ENCODE measurements around the gene XRCC2. TPM values are rescaled to one million over a fixed set of nuclear protein-coding genes. Genes with fewer than 3 reads are reported as not detected.
"Not testable (repeated sequence)": the region's sequence is repeated elsewhere in the genome, so short reads cannot be mapped to it uniquely, and the experiment has no call there.

Gene XRCC2
- polyA plus RNA-seq, 1 donor: 3.5 TPM

DNA sequence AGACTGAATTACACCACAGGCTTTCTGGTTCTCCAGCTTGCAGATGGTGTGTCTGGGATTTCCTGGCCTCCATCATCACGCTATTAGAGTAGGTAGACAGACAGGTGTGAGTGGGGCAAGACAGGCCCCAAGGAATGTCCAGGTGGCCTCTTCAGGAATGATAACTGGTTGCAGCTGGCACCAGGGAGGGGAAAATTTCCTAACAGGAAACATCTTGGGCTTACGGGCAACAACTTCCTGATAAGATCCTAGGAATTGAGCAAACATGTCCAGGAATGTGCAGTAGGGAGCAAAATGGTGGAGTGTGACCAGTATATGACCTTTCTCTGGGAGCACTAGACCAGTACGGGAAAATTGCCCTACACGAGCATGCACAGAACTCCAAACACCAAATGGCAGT, 11.3 kb downstream of the XRCC2 start:
- DNase-seq (ENCODE audit: low read depth): no peak

DNA sequence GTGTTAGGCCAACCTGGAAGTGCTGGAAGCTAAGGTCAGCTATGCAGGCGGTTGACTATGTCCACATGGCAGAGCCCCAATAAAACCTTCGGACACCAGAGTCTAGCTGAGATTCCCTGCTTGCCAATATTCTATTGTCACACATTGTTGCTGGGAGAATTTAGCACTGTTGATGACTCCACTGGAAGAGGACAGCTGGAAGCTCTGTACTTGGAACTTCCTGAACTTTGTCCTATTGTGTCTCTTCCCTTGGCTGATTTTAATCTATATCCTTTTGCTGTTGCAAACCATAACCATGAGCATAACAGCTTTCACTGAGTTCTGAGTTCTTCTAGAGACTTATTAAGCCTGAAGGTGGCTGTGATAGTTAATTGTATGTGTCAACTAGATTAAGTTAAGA, 12.0 kb downstream of the XRCC2 start:
- no peak for DNase-seq (ENCODE audit: low read depth)

DNA sequence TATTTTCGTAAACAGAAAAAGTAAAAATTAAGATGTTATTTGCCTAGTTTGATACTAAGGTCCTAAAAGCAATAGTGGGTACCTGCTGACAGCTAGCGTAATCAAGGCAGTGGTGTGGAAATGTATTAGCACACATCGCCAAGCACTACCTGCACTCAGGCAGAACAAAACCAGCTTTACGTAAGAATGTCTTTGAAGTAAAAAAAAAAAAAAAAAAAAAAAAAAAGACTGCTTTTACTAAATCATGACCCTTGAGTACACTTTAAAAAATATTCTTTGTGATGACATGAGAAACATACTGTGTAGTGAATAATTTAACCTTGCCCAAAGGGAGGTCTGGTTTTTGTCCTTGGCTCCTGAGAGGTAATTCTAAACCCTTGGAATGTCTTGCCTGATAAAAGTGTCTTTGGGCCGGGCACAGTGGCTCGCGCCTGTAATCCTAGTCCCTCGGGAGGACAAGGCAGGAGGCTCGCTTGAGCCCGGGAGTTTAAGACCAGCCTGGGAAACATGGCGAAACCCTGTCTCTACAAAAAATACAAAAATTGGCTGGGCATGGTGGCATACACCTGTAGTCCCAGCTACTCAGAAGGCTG, 12.7 kb downstream of the XRCC2 start:
- no peak for DNase-seq (ENCODE audit: low read depth)

DNA sequence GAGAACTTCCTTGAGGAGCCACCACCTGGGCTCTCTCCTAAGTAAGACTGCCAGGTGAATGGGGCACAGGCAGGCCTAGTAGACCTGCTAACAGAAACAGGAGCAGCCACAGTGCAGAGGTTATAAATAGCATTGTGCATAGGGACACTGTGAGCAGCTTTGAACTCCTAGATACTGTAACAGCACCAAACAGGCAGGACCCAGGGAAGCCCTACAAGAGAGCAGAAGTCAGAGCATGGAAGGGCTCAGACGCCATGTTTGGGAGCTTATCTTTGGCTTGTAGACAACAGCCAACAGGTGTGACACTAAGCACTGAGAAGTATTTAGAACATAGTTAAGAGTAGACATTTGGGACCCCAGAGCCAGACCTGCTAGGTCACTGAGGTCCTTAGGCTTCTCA, 14.5 kb downstream of the XRCC2 start:
- no peak for DNase-seq (ENCODE audit: low read depth)

DNA sequence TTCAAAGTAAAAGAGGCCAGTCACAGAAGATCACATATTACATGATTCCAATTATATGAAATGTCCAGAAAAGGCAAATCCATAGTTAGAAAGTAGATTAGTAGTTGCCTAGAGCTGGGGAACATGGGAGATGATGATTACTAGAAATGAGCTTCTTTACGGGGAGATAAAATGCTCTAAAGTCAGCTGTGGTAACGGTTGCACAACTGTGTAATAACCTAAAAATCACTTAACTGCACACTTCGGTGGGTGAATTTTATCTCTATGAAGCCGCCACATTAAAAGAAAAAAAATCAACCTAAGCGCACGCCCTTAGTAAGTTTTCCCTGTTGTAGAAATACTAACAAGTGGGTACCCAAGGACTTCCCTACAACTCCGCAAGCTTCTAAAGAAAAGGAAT, 15.9 kb downstream of the XRCC2 start:
- DNase-seq (ENCODE audit: low read depth): no peak

DNA sequence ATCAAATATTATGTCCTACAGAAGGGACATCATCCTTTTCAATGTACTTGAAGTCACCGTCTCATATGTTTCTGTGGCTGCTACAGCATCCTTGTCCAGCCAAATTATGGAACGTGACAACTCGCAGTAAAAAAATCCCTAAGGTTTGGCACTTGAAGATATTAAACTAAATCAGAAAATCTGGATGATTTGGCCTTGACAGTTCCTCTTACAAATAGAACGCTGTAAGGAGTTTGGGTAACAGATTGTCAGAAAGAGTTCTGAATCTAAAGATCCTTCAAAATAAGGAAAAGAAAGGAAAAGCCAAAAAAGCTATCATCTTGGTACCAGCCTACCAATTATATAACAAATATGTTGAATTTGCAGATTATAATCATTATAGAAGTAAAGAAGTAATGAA, 21.0 kb downstream of the XRCC2 start:
- DNase-seq (ENCODE audit: low read depth): no peak

DNA sequence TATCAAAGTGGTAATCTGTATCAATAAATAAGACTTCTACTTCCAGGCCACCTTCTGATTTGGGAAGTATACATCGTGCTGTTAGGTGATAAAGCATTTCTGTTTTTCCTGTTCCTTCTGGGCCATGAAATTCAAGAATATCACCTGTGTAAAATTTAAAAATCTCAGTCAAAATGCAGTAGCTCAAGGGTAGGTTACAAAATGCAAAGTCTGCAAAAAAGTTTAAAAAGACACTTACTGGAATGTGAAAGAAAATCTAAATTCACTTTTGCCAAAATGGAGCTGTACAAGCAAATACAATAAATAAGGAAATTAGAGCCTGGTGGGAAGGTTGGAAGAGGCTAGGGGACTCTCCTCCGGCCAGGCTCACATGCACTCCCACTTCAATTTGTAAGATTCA, 26.7 kb downstream of the XRCC2 start:
- DNase-seq (ENCODE audit: low read depth): no peak

DNA sequence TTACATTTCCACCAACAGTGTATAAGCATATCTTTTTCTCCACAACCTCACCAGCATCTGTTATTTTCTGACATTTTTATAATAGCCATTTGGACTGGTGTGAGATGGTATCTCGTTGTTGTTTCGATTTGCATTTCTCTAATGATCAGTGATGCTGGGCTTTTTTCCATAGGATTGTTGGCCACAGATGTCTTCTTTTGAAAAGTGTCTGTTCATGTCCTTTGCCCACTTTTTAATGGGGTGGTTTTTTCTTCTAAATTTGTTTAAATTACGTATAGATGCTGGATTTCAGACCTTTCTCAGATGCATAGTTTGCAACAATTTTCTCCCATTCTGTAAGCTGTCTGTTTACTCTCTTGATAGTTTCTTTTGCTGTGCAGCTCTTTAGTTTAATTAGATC, 28.9 kb downstream of the XRCC2 start:
- no peak for DNase-seq (ENCODE audit: low read depth)

DNA sequence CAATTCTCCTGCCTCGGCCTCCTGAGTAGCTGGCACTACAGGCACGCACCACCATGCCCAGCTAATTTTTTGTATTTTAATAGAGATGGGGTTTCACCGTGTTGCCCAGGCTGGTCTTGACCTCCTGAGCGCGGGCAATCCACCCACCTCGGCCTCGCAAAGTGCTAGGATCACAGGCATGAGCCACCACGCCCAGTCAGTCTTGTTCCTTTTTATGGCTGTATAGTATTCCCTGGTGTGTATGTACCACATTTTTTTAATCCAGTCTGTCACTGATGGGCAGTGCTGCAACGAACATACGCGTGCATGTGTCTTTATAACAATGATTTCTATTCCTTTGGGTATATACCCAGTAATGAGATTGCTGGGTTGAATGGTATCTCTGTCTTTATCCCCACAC, 29.4 kb downstream of the XRCC2 start:
- DNase-seq (ENCODE audit: low read depth): not testable (repeated sequence)

DNA sequence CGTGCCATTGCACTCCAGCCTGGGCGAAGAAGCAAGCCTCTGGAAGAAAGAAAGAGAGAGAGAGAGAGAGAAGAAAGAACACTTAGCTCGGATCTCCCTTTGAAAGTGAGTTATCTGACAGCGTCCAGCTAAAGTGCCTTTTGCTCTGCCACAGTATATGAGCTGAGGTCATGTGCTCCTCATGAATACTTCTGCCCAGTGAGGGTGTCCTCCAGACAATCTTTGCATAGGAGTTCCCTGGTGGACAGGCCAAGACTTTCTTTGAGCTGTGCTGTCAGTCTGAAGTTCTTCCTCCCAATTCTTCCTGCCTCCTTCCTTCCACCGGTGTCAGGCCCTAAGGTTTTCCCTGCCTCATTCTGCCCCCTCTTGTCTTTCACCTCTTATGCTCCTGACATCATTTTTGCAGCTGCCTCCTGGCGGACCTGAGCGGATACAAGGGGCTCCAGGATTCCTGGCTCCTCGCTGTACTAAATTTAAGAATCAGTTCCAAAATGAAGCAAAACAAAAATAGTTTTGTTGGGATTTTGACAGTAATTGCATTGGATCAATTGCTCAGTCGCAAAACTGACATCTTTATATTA, 31.9 kb downstream of the XRCC2 start:
- DNase-seq (ENCODE audit: low read depth): no peak

DNA sequence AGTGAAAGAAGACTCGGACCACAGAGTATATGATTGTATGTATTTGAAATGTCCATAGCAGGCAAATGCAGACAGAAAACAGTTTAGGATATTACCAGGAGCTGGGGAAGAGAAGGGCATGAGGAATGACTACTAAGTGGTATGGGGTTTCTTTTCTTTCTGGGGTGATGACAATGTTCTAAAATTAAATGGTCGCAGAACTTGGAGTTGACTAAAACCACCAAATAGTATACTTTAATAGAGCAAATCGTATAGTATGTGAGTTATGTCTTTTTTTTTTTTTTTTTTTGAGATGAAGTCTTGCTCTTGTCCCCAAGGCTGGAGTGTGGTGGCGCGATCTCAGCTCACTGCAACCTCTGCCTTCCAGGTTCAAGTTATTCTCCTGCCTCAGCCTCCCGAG, 34.6 kb downstream of the XRCC2 start:
- DNase-seq (ENCODE audit: low read depth): no peak

DNA sequence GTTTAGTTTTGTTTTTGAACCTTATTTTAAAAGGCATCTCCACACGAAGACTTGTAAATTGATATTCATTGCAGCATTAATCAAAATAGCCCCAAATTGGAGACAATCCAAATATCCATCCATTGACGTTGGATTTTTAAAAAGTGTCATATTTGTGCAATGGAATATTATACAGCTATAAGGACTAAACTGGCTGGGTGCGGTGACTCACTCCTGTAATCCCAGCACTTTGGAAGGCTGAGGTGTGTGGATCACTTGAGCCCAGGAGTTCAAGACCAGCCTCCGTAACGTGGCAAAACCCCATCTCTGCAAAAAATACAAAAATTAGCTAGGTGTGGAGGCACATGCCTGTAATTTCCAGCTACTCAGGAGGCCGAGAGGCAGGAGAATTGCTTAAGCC, 35.1 kb downstream of the XRCC2 start:
- no peak for DNase-seq (ENCODE audit: low read depth)

DNA sequence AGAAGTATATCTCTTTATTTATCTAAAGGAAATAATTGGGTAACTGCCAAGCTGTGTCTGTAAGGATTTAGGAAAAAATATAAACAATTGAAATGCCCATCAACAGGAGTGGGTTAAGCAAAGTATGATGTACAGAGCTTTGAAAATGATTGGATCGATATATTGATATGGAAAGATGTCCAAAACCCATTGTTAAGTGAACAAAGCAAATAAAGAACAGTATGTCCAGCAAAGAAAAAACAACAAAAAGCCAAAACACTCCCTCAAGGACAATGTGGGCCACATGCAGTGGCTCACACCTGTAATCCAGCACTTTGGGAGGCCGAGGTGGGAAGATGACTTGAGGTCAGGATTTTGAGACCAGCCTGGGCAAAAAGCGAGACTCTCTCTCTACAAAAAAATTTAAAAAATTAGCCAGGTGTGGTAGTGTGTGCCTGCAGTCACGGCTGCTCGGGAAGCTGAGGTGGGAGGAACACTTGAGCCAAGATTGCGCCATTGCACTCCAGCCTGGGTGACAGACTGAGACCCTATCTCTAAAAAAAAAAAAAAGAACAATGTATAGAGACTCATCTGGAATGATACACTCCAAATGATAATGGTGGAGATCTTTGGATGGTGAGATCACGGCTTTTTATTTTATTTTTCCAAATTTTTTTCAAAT, 37.9 kb downstream of the XRCC2 start:
- DNase-seq (ENCODE audit: low read depth): no peak

DNA sequence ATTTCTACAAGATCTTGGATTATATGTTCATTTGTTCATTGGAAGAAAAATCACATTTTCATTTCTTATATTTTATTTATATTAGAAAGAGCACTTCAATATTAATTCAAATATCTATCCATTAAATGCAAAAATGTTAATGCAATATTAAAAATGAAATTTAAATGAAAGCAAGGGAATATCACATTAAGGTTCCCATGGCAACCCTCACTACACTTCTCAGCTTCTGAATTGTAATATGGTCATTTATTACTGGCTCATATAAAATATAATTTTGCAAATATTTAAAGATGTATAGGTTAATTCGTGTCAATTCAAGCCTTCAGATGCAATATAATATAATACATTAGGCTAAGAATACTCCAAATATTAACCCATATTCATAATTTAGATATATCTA, 38.8 kb downstream of the XRCC2 start:
- no peak for DNase-seq (ENCODE audit: low read depth)

DNA sequence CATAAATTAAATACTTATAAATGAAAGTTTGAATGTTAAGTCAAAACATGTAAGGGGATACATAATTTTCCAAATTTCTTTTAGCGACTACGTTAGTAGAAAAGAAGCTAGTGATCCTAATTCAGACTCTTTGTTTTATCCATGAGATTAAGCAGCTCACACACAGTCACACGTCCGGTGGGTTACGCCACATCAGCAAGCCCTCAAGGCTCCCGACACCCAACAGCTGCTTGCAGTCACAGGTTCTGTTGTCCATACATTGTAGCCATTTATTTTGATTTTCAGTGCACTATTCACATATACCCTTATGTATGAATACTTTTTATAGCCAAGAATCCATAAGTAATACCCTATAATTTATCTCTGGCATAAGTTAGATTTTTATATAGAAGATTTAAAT, 39.5 kb downstream of the XRCC2 start:
- DNase-seq (ENCODE audit: low read depth): no peak

DNA sequence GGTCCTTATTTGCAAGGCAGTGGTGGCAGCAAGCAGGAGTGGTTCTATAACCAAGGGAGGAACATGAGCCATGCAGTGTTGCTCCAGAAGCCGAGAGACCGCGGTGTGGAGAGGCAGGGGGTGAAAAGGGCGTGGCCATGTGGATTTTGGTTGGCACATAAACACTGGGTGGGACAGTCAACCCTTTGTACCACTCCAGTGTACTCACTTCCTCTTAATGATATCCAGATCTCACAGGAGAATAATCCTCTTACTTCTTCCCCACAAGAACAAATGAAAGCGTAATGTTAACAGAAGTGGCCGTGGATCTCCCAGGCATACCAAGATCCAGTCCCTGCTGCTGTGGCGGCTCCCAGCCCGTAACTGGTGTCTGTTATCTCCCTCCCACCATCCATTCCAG, 42.4 kb downstream of the XRCC2 start:
- DNase-seq (ENCODE audit: low read depth): no peak

DNA sequence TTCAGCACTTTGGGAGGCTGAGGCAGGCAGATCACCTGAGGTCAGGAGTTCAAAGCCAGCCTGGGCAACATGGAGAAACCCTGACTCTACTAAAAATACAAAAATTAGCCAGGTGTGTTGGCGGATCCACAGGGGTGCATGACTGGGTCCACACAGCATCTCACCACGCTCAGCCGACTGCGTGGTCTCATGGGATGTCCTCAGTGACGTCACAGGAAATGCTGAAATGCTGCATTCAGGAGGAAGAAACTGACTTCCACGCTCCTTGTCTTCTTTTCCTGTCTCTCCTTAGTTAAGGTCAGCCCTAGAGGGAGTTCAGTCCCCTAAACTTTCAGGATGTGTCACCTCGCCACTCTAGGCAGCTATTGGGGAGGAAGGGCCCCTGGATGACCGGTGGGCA, 42.9 kb downstream of the XRCC2 start:
- DNase-seq (ENCODE audit: low read depth): no peak

DNA sequence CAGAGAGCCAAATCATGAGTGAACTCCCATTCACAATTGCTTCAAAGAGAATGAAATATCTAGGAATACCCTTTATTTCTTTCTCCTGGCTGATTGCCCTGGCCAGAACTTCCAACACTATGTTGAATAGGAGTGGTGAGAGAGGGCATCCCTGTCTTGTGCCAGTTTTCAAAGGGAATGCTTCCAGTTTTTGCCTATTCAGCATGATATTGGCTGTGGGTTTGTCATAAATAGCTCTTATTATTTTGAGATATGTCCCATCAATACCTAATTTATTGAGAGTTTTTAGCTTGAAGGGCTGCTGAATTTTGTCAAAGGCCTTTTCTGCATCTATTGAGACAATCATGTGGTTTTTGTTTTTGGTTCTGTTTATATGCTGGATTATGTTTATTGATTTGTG, 47.2 kb downstream of the XRCC2 start:
- DNase-seq (ENCODE audit: low read depth): not testable (repeated sequence)

DNA sequence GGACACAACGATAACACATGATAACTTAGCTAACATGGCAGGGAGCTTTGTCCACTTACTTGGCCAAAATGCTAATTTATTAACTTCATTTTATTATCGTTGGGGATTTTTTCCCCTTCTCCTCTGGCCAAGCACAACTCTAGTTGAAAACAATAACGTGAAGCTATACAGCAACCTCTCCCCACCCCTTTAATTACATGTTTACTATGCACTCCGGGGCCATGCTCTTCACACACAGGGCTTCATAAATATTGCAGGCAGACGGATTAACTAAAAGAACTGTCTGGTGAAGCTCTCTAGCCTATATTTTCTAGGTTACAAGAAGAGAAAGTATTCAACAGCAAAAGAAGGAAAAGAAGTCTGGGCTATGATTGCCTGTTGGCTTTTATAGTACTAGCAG, 51.7 kb downstream of the XRCC2 start:
- DNase-seq (ENCODE audit: low read depth): no peak

DNA sequence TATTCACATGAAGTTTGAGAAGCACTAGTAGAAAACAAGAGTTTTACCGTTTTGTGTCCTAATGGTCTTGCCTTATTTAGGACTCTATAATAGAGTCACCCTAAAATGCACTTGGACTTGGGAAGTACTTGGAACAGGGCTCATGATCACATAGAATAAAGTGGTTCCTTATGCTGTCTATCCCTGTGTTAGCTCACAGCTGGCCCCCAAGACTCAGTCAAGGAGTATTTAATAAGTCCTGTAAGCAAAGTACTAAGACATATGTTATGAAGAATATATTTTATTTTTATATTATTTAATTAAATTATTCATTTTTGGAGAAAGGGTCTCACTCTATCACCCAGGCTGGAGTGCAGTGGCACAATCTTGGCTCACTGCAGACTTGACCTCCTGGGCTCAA, 54.5 kb downstream of the XRCC2 start:
- DNase-seq (ENCODE audit: low read depth): no peak

DNA sequence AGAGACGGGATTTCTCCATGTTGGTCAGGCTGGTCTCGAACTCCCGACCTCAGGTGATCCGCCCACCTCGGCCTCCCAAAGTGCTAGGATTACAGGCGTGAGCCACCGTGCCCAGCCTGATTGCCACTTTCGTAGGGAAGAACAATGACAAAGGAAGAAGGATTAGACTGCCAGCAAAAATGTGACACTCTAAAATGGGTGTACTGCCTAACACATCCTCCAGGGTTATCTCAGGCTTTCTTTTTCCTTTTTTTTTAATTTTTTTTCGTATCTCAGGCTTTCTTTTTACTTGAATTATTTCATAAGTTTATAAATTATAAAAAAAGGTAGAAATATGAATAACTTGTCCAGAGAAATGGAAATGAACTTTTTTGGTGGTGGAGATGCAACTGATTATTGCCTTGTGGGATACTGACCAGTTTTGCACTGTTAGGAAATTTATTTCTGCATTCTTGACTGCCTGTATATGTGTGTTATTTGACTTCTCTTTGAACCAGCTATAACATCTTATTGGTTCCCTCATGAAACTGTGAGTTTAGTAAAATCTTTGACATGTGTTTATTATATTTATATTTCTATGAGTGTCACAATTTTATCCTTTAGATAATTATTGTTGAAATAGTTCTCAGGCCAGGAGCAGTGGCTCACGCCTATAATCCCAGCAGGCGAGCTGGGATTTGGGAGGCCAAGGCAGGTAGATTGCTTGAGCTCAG, 56.8 kb downstream of the XRCC2 start:
- DNase-seq (ENCODE audit: low read depth): no peak

DNA sequence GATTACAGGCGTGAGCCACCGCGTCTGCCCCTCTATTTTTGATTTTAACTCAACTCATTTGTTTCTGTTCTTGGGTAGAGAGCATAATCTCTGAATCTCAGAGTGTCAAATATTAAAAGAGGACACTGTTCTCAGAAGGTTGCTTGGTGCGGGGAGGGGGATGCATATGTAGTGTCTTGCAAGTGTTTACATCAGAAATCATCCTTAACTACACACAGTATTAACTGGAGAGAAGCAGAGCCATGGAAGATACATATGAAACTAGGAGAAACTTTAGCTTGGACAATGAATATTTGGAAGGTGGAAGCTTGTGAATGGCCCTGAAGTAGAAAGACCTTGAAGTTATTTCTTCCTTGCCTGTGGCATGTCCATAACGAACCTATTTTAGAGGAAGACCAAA, 57.5 kb downstream of the XRCC2 start:
- no peak for DNase-seq (ENCODE audit: low read depth)

DNA sequence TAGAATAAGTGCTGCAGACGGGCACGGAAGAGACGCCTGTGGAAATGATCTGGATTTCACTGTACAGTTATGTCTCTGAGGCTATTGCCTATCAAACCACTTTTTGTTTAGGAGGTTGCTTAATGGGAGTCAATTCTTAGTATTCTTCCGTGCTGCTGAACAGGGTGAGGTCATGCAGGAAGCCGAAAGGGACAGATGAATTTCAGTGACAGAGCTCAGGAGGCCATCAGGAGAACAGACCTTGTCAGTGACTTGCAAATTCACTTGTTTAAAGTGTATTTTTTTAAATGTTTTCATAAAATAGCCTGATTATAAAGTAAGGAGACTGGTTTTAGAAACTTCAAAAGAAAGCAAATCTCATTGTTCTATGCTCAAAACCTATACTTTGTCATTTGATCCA, 58.9 kb downstream of the XRCC2 start:
- no peak for DNase-seq (ENCODE audit: low read depth)
